GM12878 (cell line): ENCODE results near the gene CLEC5A. TPM values are rescaled to one million over a fixed set of nuclear protein-coding genes. Genes with fewer than 3 reads are reported as not detected.

Experiments used
- ATAC-seq: fragments of 200-7000 bp; cut with Tn5 transposase; 3 replicates; pipeline ENCODE4 v1.9.1; 2020; ENCODE audit warnings: mild to moderate bottlenecking, moderate library complexity
- BruUV-seq: library from RNA; stranded (reverse); fragments of 400-500 nt; replicated peaks from 2 replicates; lab custom pipeline; 2021; lab: Mats Ljungman, UMichigan
- CTCF ChIA-PET: fragments of 300-600 bp; sonication (Branson Sonifier 250); formaldehyde crosslinking; extraction: SDS; loops from one replicate; lab custom pipeline; 2021; ENCODE audit warnings: inconsistent platforms; lab: Yijun Ruan, JAX
- POLR2A ChIA-PET: fragments of 350-600 bp; formaldehyde crosslinking; extraction: SDS; loops from one replicate; lab custom pipeline; 2021; ENCODE audit warnings: inconsistent platforms; lab: Charles Lee
- RAD21 ChIA-PET: fragments of 300-600 bp; sonication (Branson Sonifier 250); formaldehyde crosslinking; loops from one replicate; lab custom pipeline; 2023; ENCODE audit warnings: antibody characterized with exemption; ENCODE audit not compliant: unreplicated experiment; lab: Charles Lee
- SMC1A ChIA-PET: fragments of 300-600 bp; sonication (Branson Sonifier 250); formaldehyde crosslinking; loops from one replicate; lab custom pipeline; 2023; ENCODE audit not compliant: unreplicated experiment, uncharacterized antibody; lab: Charles Lee
- DNase-seq: peaks from one replicate; pipeline ENCODE4 v3.0.0-alpha.2; 2011; ENCODE audit warnings: low read depth, low spot score
- FAIRE-seq: peaks from 3 replicates; lab custom pipeline; 2011; peaks lifted over from hg19 to GRCh38; lab: Jason Lieb, UNC
- H2AFZ ChIP-seq: 2 replicates; pipeline ENCODE4 v1.6.0; 2011; ENCODE audit warnings: low read depth, low read length, control low read depth; ENCODE audit not compliant: control insufficient read depth
- H3K27ac ChIP-seq: 2 replicates; pipeline ENCODE4 v1.5.1; 2011; ENCODE audit warnings: control low read depth; ENCODE audit not compliant: control insufficient read depth, insufficient read depth
- H3K27me3 ChIP-seq, 2 experiments: replicated peaks in 1 of 2; 2 replicates each; pipeline versions ENCODE4 v1.6.0 to v1.6.1; 2011; ENCODE audit warnings: low read length in 1 of 2; ENCODE audit not compliant: control insufficient read depth in 2 of 2, insufficient read depth in 2 of 2
- H3K36me3 ChIP-seq, 2 experiments: 2 replicates each; pipeline ENCODE4 v1.5.1; 2011; ENCODE audit warnings: low read length in 1 of 2; ENCODE audit not compliant: control insufficient read depth in 2 of 2, insufficient read depth in 2 of 2
- H3K4me1 ChIP-seq: 2 replicates; pipeline ENCODE4 v1.6.1; 2011; ENCODE audit warnings: mild to moderate bottlenecking, low read length, moderate library complexity, mixed read lengths; ENCODE audit not compliant: control insufficient read depth, insufficient read depth
- H3K4me2 ChIP-seq: 2 replicates; pipeline ENCODE4 v1.6.0; 2011; ENCODE audit warnings: control low read depth; ENCODE audit not compliant: control insufficient read depth, insufficient read depth
- H3K4me3 ChIP-seq: fragments of 200-600 bp; sonication (generic); 2 replicates; pipeline ENCODE4 v1.5.1; 2016
- H3K79me2 ChIP-seq: 2 replicates; pipeline ENCODE4 v1.6.0; 2011; ENCODE audit warnings: low read length; ENCODE audit not compliant: control insufficient read depth, insufficient read depth
- H3K9ac ChIP-seq: 2 replicates; pipeline ENCODE4 v1.8.0; 2011; ENCODE audit warnings: low read length, control low read depth, mixed read lengths; ENCODE audit not compliant: control insufficient read depth, insufficient read depth
- H3K9me3 ChIP-seq: replicated peaks from 3 replicates; pipeline ENCODE4 v1.5.1; 2011; ENCODE audit warnings: mild to moderate bottlenecking, low read length; ENCODE audit not compliant: control insufficient read depth, insufficient read depth
- H4K20me1 ChIP-seq: 2 replicates; pipeline ENCODE4 v1.6.0; 2011; ENCODE audit not compliant: control insufficient read depth, insufficient read depth
- BCL3 ChIP-seq: IDR thresholded peaks from 2 replicates; pipeline ENCODE4 v1.6.1; 2011; ENCODE audit warnings: borderline replicate concordance, low read depth, mild to moderate bottlenecking, moderate library complexity, low read length; ENCODE audit not compliant: insufficient read depth, poor library complexity, severe bottlenecking
- DPF2 ChIP-seq: fragments of 450-650 bp; IDR thresholded peaks from 2 replicates; pipeline ENCODE4 v1.6.1; 2017; ENCODE audit warnings: mild to moderate bottlenecking
- E4F1 ChIP-seq: fragments of 450-650 bp; IDR thresholded peaks from 2 replicates; pipeline ENCODE4 v1.6.1; 2018; ENCODE audit warnings: borderline replicate concordance, mild to moderate bottlenecking; ENCODE audit not compliant: partially characterized antibody
- ETV6 ChIP-seq, 2 experiments: fragments of 450-650 bp in 1 of 2; IDR thresholded peaks in 1 of 2; conservative IDR thresholded peaks in 1 of 2; 2 replicates each; pipeline ENCODE4 v1.6.1; 2014; ENCODE audit warnings: antibody characterized with exemption in 1 of 2, borderline replicate concordance in 1 of 2, low read depth in 1 of 2, mild to moderate bottlenecking in 1 of 2, moderate library complexity in 1 of 2
- EZH2 ChIP-seq: IDR thresholded peaks from 2 replicates; pipeline ENCODE4 v1.6.1; 2012; ENCODE audit warnings: low read depth, mild to moderate bottlenecking, control low read depth, inconsistent platforms, low read length, borderline replicate concordance; ENCODE audit not compliant: control insufficient read depth
- GATAD2B ChIP-seq: fragments of 450-650 bp; conservative IDR thresholded peaks from 2 replicates; pipeline ENCODE4 v1.6.1; 2017; ENCODE audit warnings: low read depth, mild to moderate bottlenecking, moderate library complexity
- IKZF2 ChIP-seq, 2 experiments: fragments of 450-650 bp; IDR thresholded peaks; 2 replicates each; pipeline ENCODE4 v1.6.1; 2017; ENCODE audit warnings: mild to moderate bottlenecking in 2 of 2, moderate library complexity in 2 of 2
- MTA2 ChIP-seq: fragments of 450-650 bp; IDR thresholded peaks from 2 replicates; pipeline ENCODE4 v1.6.1; 2016; ENCODE audit warnings: low read depth, mild to moderate bottlenecking, moderate library complexity
- NFXL1 ChIP-seq: fragments of 450-650 bp; IDR thresholded peaks from 2 replicates; pipeline ENCODE4 v1.6.1; 2017; ENCODE audit warnings: antibody characterized with exemption, mild to moderate bottlenecking, borderline replicate concordance
- RBBP5 ChIP-seq: fragments of 200-600 bp; sonication (generic); conservative IDR thresholded peaks from 2 replicates; pipeline ENCODE4 v1.6.1; 2016
- RCOR1 ChIP-seq: conservative IDR thresholded peaks from 2 replicates; pipeline ENCODE4 v1.6.1; 2012; ENCODE audit warnings: low read depth, low read length, improper control_type of control experiment
- SPI1 ChIP-seq: IDR thresholded peaks from 2 replicates; pipeline ENCODE4 v1.6.1; 2011; ENCODE audit warnings: low read depth, mild to moderate bottlenecking, low read length, moderate library complexity, borderline replicate concordance; ENCODE audit not compliant: insufficient read depth
- TCF7 ChIP-seq: IDR thresholded peaks from 2 replicates; pipeline ENCODE4 v1.6.1; 2014; ENCODE audit warnings: antibody characterized with exemption, borderline replicate concordance
- ZNF687 ChIP-seq: fragments of 450-650 bp; IDR thresholded peaks from 2 replicates; pipeline ENCODE4 v1.6.1; 2017; ENCODE audit warnings: mild to moderate bottlenecking, moderate library complexity
- WGBS: methylation state at CpG from one replicate; pipeline ENCODE4 v1.1.6; 2016; ENCODE audit warnings: low lambda C conversion rate; ENCODE audit not compliant: insufficient replicate concordance, insufficient coverage; ENCODE audit errors: missing lambda C conversion rate; 5-methylcytosine and 5-hydroxymethylcytosine counted together
- in situ Hi-C: fragments of 300-500 bp; cut with MboI; formaldehyde crosslinking; loops from 9 replicates; pipeline ENCODE4 v1.14.3; 2018; ENCODE audit warnings: mixed read lengths
- intact Hi-C: fragments of 100-400 bp; cut with micrococcal nuclease; formaldehyde crosslinking; loops from one replicate; pipeline ENCODE4 v1.14.2; 2022; ENCODE audit not compliant: unreplicated experiment
- polyA plus RNA-seq, 11 experiments: library from polyadenylated mRNA; depleted of rRNA in 4 of 11; unstranded in 6 of 11; stranded (reverse) in 5 of 11; fragments of >200 nt; fragmentation: Nextera tagmentation in 4 of 11; fragmentation: Illumina TruSeq in 1 of 11; extraction: Ambion mirVana in 4 of 11; extraction: Trizol in 1 of 11; gene quantifications; 1 replicate in 1 of 11; 2 replicates in 10 of 11; pipeline versions ENCODE4 v1.2.1 to v1.2.3, GENCODE V29; 2011 to 2016; ENCODE audit warnings: inconsistent platforms in 2 of 11, missing spikeins in 2 of 11, low read depth in 1 of 11
- total RNA-seq, 4 experiments: library from RNA; depleted of rRNA in 3 of 4; stranded (reverse); fragments of >200 nt in 3 of 4; fragmentation: Illumina TruSeq in 1 of 4; extraction: Trizol in 1 of 4; gene quantifications; 2 replicates each; pipeline versions ENCODE4 v1.2.1 to v1.2.3, GENCODE V29; 2013 to 2021

The CLEC5A gene
- total and polyA plus RNA-seq, 10 of the 15 experiments (the other 5 are each of a cell fraction or from before 2014, with no cell fraction given) = not detected

GRCh38 chr7:141960687-141961422 lies 14.1 kb upstream of the CLEC5A start (continued):
- TF ChIP-seq ZNF687 = no peak

- Histone ChIP-seq H3K9ac (no peak overlapping the region), H3K4me1 (no peaks in the 10 kb centered on the region), H3K4me3 (no peak overlapping the region), H4K20me1 (no peaks in the 10 kb centered on the region), H2AFZ (no peak overlapping the region), H3K9me3 (no peaks in the 10 kb centered on the region), H3K4me2 (no peak overlapping the region), H3K27ac (no peak overlapping the region), H3K79me2 (no peaks in the 10 kb centered on the region), H3K27me3 (no peaks in the 10 kb centered on the region), H3K36me3 (no peaks in the 10 kb centered on the region)
- ChIA-PET RAD21 (no interaction called here), SMC1A (no interaction called here), CTCF (no interaction called here), POLR2A (no interaction called here)
- ATAC-seq (no peak), DNase-seq (no peak), FAIRE-seq (no peak)
- intact Hi-C loops = no loop called here
- in situ Hi-C loops = no loop called here
- 3% methylated on average over 3 of the region's 3 CpGs for WGBS
- BruUV-seq = no TSS peak
- TF ChIP-seq MTA2 (no peak), IKZF2 (IDR thresholded peaks at IDR 0.05) (no peak), SPI1 (no peak), EZH2 (no peak), GATAD2B (no peak), BCL3 (no peak), ETV6 (conservative IDR thresholded peaks at IDR 0.05 in 1 of 2, IDR thresholded peaks at IDR 0.05 in 1 of 2; ENCODE audit: borderline replicate concordance in 1 of 2, low read depth in 1 of 2) (no peak), E4F1 (no peak), RBBP5 (no peak), DPF2 (no peak), TCF7 (no peak), RCOR1 (no peak), NFXL1 (no peak)
Measured at GRCh38 chr7:141956084-141956483, 9.3 kb upstream of the CLEC5A start.
